Esophagus (tissue), 2 donors: Measurements from ENCODE around the gene WDR45. TPM values are rescaled to one million over a fixed set of nuclear protein-coding genes. Genes with fewer than 3 reads are reported as not detected.
"Not testable (repeated sequence)": the region's sequence is repeated elsewhere in the genome, so short reads cannot be mapped to it uniquely, and the experiment has no call there.

Experiments
- H3K27ac ChIP-seq, 2 donors: one replicate each; pipeline ENCODE4 v1.5.1; 2013; ENCODE audit warnings: low read depth in 2 of 2, mild to moderate bottlenecking in 2 of 2, inconsistent platforms in 1 of 2, low read length in 1 of 2, moderate library complexity in 1 of 2
- H3K27me3 ChIP-seq, 2 donors: one replicate each; pipeline ENCODE4 v1.6.1; 2013; ENCODE audit warnings: low read length in 2 of 2, control low read depth in 1 of 2, mild to moderate bottlenecking in 1 of 2; ENCODE audit not compliant: insufficient read depth in 2 of 2, control insufficient read depth in 1 of 2
- H3K36me3 ChIP-seq, 2 donors: one replicate each; pipeline ENCODE4 v1.6.1; 2013; ENCODE audit warnings: low read length in 1 of 2; ENCODE audit not compliant: control insufficient read depth in 2 of 2, insufficient read depth in 2 of 2
- H3K4me1 ChIP-seq, 2 donors: one replicate each; pipeline ENCODE4 v1.6.1; 2013; ENCODE audit warnings: low read length in 1 of 2; ENCODE audit not compliant: control insufficient read depth in 2 of 2, insufficient read depth in 2 of 2
- H3K4me3 ChIP-seq, 2 donors: one replicate each; pipeline ENCODE4 v1.5.1; 2013; ENCODE audit warnings: low read length in 2 of 2, mild to moderate bottlenecking in 2 of 2, low read depth in 1 of 2, moderate library complexity in 1 of 2
- H3K9me3 ChIP-seq, 2 donors: one replicate each; pipeline ENCODE4 v1.6.1; 2013; ENCODE audit warnings: mild to moderate bottlenecking in 2 of 2, low read depth in 1 of 2, low read length in 1 of 2, moderate library complexity in 1 of 2; ENCODE audit not compliant: control insufficient read depth in 2 of 2, insufficient read depth in 1 of 2
- WGBS, 2 donors: extraction: QIAGEN DNeasy Blood & Tissue Kit; methylation state at CpG; one replicate each; pipeline ENCODE4 v1.1.7; 2013; 5-methylcytosine and 5-hydroxymethylcytosine counted together
- polyA plus RNA-seq, 2 donors: library from polyadenylated mRNA; stranded (reverse); fragments of 200-250 nt; gene quantifications; one replicate each; pipeline ENCODE4 v1.2.3, GENCODE V29; 2013
- donor health status: healthy with polysubstance abuse.
- donor health status: Bipolar disorder and iron deficiency.

WDR45 gene
- 10 to 100 TPM; 45.1 to 55.6 TPM for polyA plus RNA-seq

GRCh38 chrX:49079489-49080428 is at the start of gene WDR45:
Gene WDR45, minus strand, starts transcription at chrX:49079887. Its CDS starts 1,792 bp downstream, at chrX:49078095.
- peaks cover 0 to 4% of the 10 kb centered on the region in 2 donors for H3K36me3 ChIP-seq
- peak within 1 kb of the TSS; percentile 92 to 96 for H3K27ac ChIP-seq
- no peaks in the 10 kb centered on the region for H3K9me3 ChIP-seq
- H3K27me3 ChIP-seq: no peaks in the 10 kb centered on the region
- peak within 1 kb of the TSS; percentile 61 to 69 for H3K4me3 ChIP-seq
- 1 to 33% methylated on average over 55 of the region's 55 CpGs for WGBS, 2 donors
- H3K4me1 ChIP-seq: no peaks in the 10 kb centered on the region

DNA sequence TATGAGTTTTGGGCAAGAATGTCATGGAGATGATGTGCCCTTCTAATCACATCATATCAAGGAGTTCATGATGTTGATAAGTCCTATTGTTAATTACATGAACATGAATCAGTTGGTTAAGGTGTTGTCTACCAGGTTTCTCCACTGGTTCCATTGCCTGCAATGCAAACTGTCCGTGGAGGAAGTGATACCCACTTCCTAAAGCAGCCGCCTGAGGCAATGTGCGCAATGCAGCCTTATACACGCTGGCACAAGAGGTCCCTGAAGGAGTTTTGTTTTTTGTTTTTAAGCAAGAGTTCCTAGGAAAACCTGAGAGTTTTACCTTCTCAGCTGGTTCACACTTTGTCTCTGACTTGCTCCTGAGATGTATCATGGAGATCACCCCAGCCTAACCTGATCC is 49.7 kb upstream of the WDR45 start:
- no peak overlapping the region for H3K4me3 ChIP-seq
- no peak overlapping the region for H3K27ac ChIP-seq
- no peaks in the 10 kb centered on the region for H3K36me3 ChIP-seq
- H3K9me3 ChIP-seq: no peaks in the 10 kb centered on the region
- WGBS, 2 donors: 68 to 77% methylated on average over 4 of the region's 4 CpGs
- no peaks in the 10 kb centered on the region for H3K4me1 ChIP-seq
- H3K27me3 ChIP-seq: no peaks in the 10 kb centered on the region

DNA sequence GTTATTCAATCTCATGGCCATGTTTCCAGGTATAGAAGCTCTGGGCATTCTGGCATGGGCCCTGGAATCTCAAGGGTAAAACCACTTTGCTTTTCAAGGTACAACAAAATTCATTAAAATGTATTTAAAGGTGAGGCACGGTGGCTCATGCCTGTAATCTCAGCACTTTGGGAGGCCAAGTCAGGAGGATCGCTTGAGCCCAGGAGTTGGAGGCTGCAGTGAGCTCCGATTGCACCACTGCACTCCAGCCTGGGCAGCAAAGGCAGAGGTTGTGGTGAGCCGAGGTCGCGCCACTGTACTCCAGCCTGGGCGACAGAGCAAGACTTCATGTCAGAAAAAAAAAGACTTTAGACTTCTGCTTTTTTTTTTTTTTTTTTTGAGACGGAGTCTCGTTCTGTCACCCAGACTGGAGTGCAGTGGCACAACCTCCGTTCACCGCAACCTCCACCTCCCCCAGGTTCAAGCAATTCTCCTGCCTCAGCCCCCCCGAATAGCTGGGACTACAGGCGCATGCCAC is 48.1 kb upstream of the WDR45 start:
- not testable (repeated sequence) for H3K27ac ChIP-seq, H3K9me3 ChIP-seq, H3K4me1 ChIP-seq, H3K36me3 ChIP-seq, H3K27me3 ChIP-seq, H3K4me3 ChIP-seq
- WGBS, 2 donors: 80 to 86% methylated on average over 12 to 13 of the region's 13 CpGs

- 69 to 75% methylated on average over 5 of the region's 5 CpGs for WGBS, 2 donors
- H3K27ac ChIP-seq: no peak overlapping the region
- H3K4me3 ChIP-seq: peak overlapping the region in 1 of 2 donors; percentile 87
Measured at GRCh38 chrX:49122499-49122898, 42.8 kb upstream of the WDR45 start.

DNA sequence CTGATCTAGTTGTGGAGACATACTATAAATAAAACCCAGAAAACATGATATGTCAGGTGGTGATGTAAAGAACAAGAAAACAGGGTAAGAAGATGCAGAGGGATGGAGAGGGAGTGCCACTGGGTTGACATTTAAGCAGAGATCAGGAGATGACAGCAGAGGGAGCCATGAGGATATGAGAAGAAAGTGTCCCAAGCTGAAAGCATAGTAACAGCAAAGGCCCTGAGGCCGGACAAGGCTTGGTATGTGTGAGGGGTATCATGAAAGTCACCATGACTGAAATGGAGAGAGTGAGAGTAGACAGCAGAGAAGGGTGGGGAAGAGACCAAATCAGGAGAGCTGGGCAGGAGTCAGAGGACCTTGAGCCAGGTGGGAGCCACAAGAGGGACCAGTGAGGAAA is 40.4 kb upstream of the WDR45 start:
- no peaks in the 10 kb centered on the region for H3K9me3 ChIP-seq
- no peaks in the 10 kb centered on the region for H3K27me3 ChIP-seq
- H3K36me3 ChIP-seq: peaks cover 0 to 13% of the 10 kb centered on the region in 2 donors
- no peaks in the 10 kb centered on the region for H3K4me1 ChIP-seq
- 72 to 77% methylated on average over 1 of the region's 1 CpG for WGBS, 2 donors
- H3K27ac ChIP-seq: no peak overlapping the region
- H3K4me3 ChIP-seq: no peak overlapping the region

More at GRCh38 chrX:49122499-49122898, 42.8 kb upstream of the WDR45 start:
- Histone ChIP-seq H3K36me3 (peaks cover 0 to 9% of the 10 kb centered on the region in 2 donors), H3K27me3 (no peaks in the 10 kb centered on the region), H3K4me1 (no peaks in the 10 kb centered on the region), H3K9me3 (no peaks in the 10 kb centered on the region)

GRCh38 chrX:49117581-49117980 is 37.9 kb upstream of the WDR45 start:
- H3K4me3 ChIP-seq: no peak overlapping the region
- H3K27ac ChIP-seq: no peak overlapping the region
- no peaks in the 10 kb centered on the region for H3K4me1 ChIP-seq
- H3K9me3 ChIP-seq: no peaks in the 10 kb centered on the region
- H3K36me3 ChIP-seq: peaks cover 0 to 20% of the 10 kb centered on the region in 2 donors
- 68 to 78% methylated on average over 6 of the region's 6 CpGs for WGBS, 2 donors
- no peaks in the 10 kb centered on the region for H3K27me3 ChIP-seq

GRCh38 chrX:49116716-49117115 is 37.0 kb upstream of the WDR45 start:
- Histone ChIP-seq H3K27me3 (no peaks in the 10 kb centered on the region), H3K4me1 (no peaks in the 10 kb centered on the region), H3K4me3 (no peak overlapping the region), H3K9me3 (no peaks in the 10 kb centered on the region), H3K27ac (no peak overlapping the region), H3K36me3 (peaks cover 0 to 18% of the 10 kb centered on the region in 2 donors)
- WGBS, 2 donors: 80 to 97% methylated on average over 5 of the region's 5 CpGs

GRCh38 chrX:49116076-49116475 is 36.4 kb upstream of the WDR45 start:
- Histone ChIP-seq H3K27me3 (no peaks in the 10 kb centered on the region), H3K4me3 (no peak overlapping the region), H3K36me3 (peaks cover 0 to 18% of the 10 kb centered on the region in 2 donors), H3K4me1 (no peaks in the 10 kb centered on the region), H3K9me3 (no peaks in the 10 kb centered on the region), H3K27ac (no peak overlapping the region)
- WGBS, 2 donors: 85 to 86% methylated on average over 8 of the region's 8 CpGs

- no peaks in the 10 kb centered on the region for H3K4me1 ChIP-seq
- H3K9me3 ChIP-seq: no peaks in the 10 kb centered on the region
- H3K27ac ChIP-seq: no peak overlapping the region
- no peaks in the 10 kb centered on the region for H3K27me3 ChIP-seq
- no peak overlapping the region for H3K4me3 ChIP-seq
- H3K36me3 ChIP-seq: peaks cover 0 to 15% of the 10 kb centered on the region in 2 donors
- WGBS, 2 donors: 74 to 82% methylated on average over 3 of the region's 3 CpGs
Measured at GRCh38 chrX:49111791-49112190, 32.1 kb upstream of the WDR45 start.
